AML-193 (cell line): ENCODE data around the gene PPM1H.

Experiments
- DNase-seq, 2 experiments: peaks; one replicate each; lab custom pipeline; 2025; lab: John Stamatoyannopoulos, UW

The PPM1H gene

DNA sequence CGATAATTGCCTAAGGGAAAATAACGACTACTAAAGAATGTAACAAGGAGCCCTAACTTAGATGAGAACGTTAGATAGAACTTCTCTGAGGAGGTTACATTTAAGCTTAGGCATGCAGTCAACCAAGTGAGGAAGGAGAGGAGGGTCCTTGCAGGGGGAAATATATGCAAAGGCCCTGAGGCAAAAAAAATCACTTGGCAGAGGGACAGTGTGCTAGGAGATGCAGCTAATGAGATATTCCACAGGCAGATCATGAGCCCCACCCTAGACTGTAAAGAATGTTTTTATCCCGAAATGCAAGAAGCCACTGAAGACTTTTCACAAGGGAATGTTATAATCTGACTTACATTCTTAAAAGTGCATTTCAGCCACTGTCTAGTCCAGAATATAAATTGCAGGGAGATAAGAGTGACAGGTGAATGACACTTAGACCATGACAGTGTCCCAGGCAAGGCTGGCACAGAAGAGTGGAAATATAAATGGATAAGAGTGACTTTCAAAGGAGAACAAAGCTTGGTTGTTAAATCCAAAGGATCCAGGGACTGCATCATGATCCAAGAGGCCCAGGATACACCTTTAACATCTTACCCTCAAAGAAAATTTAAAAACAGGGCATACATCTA lies 61.0 kb downstream of the PPM1H start:
- DNase-seq: no peak

DNA sequence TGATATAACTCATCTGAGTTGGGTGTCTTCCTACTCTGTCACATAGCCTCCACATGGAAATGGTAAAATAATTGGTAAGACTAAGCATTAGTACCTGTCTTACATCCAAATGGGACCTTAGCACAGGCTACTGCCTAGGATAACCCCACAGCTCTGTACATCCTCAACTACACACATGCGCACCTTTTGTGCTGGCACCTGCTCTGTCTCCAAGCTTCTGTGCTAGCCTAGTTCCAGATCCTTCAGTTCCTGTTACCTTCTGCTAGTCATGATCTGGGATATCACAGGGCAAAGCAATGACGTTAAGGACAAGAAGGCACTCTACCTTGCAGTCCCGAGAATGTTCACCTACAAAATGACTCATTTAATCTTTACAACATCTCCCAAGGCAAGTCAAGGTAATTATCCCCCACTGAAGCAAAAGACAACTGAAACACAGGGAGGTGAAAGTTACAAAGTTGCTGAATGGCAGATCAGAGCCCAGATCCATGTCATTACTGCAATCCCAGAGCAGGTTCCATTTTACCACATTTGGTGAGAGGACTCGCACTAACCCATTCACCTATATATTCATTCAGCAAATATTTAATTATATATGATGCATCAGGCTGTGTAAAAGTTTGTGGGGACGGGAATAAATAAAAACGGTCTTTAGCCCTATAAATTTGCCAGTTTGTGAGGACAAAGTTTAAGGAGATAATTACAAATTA lies 61.7 kb downstream of the PPM1H start:
- no peak for DNase-seq

DNA sequence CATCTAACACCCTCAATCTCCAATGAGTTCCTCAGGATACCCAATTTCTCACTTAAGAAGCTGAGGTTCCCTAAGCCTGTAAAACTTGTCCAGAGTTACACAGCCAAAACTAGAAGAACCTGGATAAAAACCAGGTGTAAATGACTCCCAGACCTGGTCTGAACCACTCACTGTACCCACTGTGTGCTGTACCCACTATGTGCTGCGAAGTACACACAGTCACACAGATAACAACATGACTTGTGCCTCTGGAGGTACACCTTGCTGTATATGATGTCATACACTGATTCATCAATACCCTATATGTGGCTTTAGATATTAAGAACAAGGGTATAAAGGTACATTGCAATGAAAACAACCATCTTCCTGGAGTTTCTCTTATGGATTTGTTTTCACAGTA lies 66.1 kb downstream of the PPM1H start:
- DNase-seq: no peak

- DNase-seq: no peak
These were observed 68.4 kb downstream of the PPM1H start for GRCh38 chr12:62866451-62867082.

- no peak for DNase-seq
These were observed 69.0 kb downstream of the PPM1H start for GRCh38 chr12:62865937-62866336.

DNA sequence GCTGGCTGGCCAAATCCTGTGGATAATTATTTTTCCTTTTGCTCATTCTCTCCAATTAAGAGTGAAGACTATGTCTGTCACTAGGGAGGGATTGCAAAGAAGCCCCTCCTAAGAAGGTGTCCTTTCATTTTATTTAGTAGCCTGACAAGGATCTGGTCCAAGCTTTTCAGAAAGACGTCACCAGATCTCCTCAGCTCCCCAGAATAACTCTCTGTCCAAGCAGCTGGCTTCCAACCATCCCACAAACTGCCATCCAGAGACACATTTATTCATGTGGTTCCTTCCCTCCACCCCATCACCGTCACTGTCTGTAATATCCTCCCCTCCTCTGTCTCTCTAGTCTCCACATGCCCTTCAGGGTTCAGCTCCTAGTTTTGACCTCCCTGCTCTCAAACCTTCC lies 69.9 kb downstream of the PPM1H start:
- DNase-seq: no peak

GRCh38 chr12:62862259-62862881 lies 72.6 kb downstream of the PPM1H start:
- DNase-seq: no peak

DNA sequence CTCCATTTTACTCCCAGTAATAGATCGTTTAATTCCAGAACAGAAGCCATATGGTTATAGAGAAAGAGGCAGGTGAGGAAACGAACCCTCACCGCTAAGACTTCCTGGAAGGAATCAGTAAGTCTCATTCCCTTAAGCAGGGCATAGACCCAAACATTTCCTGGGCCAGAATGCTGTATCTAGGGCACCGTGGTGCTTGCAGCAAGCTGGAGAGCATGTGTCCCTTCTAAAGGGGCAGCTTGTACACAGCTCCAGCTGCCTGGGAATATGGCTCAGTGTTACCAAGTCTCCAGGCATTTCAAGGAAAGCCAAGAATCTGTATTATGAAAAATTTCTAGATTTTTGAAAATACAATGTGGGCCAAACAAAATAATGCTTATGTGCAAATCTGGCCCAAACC lies 73.4 kb downstream of the PPM1H start:
- no peak for DNase-seq

- DNase-seq: no peak
These were observed 74.2 kb downstream of the PPM1H start for GRCh38 chr12:62860501-62861411.

DNA sequence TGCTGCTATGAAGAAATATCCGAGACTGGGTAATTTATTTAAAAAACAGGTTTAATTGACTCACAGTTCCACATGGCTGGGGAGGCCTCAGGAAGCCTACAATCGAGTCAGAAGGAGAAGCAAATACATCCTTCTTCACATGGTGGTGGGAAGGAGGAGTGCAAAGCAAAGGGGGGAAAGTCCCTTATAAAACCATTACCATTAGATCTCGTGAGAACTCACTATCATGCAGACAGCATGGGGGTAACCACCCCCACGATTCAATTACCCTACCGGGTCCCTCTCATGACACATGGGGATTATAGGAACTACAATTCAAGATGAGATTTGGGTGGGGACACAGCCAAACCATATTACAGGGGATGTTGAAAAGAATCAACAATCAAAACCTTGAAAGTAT lies 74.9 kb downstream of the PPM1H start:
- no peak for DNase-seq

DNA sequence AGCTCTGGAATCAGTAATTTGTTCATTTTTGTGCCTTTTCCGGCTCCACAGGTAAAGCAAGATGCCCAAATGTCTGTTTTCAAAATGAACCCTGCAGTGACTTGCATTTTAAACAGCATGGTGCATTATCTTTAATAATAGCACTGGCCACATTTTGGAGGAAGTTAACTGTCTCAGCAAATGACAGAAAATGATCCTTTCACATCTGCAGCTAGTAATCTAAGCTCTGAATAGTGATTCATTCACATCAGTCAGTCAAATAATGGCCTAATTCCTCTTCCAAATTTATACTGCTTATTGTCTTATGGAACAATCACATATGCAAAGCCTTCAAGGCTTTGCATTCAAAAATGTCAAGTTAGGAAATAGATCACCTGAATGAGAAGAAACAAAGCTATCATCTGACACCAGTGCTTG lies 75.6 kb downstream of the PPM1H start:
- no peak for DNase-seq

DNA sequence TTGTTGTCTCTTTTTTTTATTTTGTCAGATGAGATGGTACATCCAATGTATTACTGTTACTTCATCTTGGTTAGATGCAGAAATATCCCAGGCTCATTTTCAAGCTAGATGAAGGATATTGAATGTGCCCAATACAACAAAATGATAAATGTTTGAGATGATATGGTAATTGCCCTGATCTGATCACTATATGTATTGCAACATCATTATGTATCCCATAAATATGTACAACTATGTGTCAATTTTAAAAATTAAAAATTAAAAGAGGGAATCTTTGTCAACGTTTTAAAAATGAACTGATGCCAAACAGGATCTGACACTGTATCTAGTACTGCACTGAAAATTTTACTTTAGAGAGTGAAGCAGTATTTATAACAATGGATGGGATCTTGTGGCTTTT lies 78.5 kb downstream of the PPM1H start:
- DNase-seq: no peak

GRCh38 chr12:62854024-62854423 lies 80.9 kb downstream of the PPM1H start:
- DNase-seq: no peak

- no peak for DNase-seq
These were observed 85.6 kb downstream of the PPM1H start for GRCh38 chr12:62849398-62849797.

- no peak for DNase-seq
These were observed 86.5 kb downstream of the PPM1H start for GRCh38 chr12:62848418-62848817.

- DNase-seq: no peak
These were observed 87.2 kb downstream of the PPM1H start for GRCh38 chr12:62847709-62848108.

- no peak for DNase-seq
These were observed 88.5 kb downstream of the PPM1H start for GRCh38 chr12:62846491-62846890.

DNA sequence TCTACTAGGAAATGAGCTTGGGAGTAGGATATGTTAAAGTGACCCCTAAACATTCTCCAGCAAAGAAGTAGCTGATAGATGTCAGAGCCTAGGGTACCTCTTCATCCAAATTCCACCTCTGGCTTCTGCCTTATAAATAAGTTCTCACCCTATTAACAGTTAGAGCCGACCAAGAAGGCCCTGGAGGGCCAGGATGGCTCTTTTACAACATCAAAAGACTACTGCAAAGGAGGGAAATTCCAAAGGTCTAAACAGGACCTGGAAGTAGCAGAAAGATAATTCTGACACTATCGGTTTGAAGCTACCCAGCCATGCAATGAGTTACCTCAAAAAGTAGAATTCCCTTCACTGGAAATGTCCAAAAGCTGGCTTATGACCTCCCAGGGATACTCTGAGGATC lies 90.0 kb downstream of the PPM1H start:
- DNase-seq: no peak

DNA sequence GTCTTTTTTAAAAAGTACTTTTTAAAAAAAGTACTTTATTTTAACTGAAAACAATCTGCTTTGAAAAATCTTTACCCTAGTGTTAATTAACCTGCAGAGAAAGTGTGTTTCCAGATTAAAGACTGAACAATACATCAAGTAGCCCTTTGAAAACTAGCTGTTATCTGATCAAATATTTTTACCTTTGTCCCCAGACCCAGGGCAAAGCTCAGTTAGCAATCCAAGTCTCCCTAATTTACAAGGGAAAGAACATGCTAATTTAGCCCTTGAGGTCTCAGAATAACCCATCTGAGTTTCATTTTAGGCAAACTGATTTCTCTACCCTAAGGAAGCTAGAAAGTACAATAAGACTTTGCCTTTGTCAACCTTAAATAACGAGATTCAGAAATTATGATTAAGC lies 91.2 kb downstream of the PPM1H start:
- no peak for DNase-seq

GRCh38 chr12:62841846-62842245 lies 93.1 kb downstream of the PPM1H start:
- DNase-seq: peak; percentile 60 to 84

DNA sequence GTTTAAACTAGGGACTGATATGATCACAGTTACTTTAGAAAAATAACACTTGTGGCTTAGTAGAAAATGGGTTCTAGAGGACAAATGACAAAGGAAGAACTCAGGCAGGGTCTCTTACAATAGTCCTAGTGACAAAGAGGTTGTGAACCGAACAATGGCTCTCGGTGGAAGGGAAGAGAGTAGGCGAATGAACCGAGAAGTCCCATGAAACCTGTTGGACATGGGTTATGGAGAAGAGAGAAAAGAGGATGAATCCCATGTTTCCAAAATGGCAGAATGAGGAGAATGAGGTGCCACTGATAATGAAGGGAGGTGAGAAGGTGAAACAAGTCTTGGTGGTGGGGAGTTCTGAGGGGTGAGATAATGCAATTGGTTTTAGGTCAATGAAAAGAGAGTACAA lies 94.1 kb downstream of the PPM1H start:
- DNase-seq: no peak
